Ecto neural progenitor cell (in vitro differentiated cells): ENCODE measurements around the gene RAB22A.

ENCODE experiments used
- DNase-seq: peaks from one replicate; pipeline ENCODE4 v3.0.0-alpha.2; 2018; ENCODE audit warnings: low spot score

Gene RAB22A, protein sequence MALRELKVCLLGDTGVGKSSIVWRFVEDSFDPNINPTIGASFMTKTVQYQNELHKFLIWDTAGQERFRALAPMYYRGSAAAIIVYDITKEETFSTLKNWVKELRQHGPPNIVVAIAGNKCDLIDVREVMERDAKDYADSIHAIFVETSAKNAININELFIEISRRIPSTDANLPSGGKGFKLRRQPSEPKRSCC

DNA sequence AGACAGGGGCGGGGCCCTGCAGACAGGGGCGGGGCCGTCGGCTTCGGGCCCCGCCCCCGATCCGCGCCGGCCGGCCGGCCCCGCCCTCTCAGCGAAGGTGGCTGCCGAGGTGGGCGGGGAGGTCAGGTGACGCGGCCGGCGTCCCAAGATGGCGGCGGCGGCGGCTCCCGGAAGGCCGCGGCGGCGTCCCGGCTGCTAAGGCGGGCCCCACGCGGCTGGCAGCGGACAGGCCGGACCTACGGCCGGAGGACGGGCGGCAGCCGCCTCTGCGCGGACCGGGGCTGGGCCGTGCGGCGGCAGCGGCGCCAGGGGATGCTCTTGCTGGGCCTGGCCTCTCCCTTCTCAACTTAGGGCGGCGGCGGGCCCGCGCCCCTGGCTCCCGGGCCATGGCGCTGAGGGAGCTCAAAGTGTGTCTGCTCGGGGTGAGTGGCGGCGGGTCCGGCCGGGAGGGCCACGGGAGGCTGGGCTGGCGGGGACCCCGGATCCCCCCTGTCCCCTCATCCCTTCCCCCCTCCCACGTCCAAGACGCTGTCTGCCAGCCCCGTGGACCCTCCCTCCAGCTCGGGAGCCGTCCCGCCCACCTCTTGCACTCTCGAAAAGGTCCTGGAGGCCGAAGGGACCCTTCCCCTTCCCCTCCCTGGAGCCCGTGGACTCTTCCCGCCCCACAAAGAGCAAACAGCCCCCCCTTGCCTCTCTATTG lies at the start of gene RAB22A:
Gene RAB22A (plus strand): TSS at position 125 of the 700 bp plus-strand sequence. CDS start 262 bp downstream, at position 387.
- DNase-seq = peak; percentile 90

DNA sequence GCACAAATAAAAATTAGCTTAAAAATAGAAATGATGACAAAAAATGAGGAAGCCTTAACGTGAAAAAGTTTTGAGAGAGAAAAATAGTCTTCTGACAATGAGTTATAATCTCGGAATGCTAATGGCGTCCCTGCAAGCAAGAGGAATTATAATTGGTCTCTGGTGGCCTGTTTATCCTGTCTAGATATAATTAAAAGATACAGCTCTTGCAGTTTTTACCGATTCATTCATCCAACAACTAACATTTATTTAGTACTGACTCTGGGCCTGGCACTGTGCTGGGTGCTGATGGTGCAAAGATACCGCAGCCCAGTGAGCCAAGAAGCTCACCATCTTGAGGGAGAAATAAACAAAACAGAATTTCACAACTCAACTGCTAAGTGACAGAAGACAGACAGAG lies 49.5 kb upstream of the RAB22A start:
- no peak for DNase-seq

DNA sequence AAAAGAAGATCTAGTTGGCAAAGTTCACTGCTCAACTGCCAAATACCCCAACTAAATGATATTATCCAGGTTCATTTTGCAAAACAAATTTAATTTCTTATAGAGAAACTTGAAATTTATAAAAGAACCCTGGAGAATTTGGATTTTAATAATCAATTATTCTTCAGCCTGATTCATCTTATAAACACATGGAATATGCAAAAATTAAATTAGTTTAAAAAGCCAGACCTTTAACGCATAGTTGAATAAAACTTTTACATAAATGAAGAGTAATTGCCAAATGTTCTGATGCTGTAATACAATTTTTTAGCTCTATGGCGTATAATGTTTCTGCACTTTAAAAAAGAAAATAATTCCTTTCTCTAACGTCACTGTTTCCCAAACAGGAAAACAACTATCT lies 47.9 kb upstream of the RAB22A start:
- no peak for DNase-seq

DNA sequence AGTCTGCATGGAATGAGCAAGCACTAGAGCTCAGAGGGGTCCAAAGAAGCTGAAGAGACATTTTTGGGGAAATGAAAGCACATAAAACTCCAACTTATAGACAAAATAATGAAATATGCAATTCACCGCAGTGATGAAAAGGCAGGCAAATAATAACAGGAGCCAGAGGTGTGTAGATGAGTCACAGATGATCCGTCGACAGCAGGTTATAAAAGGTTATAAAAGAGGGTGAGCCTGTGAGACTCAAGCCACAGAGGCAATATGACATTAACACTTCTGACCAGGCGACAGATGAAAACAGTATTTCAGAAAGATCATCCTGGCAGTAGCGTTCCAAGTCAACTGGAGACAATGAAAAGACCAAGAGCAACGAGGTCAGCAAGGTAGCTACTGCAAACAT lies 45.2 kb upstream of the RAB22A start:
- DNase-seq = no peak

DNA sequence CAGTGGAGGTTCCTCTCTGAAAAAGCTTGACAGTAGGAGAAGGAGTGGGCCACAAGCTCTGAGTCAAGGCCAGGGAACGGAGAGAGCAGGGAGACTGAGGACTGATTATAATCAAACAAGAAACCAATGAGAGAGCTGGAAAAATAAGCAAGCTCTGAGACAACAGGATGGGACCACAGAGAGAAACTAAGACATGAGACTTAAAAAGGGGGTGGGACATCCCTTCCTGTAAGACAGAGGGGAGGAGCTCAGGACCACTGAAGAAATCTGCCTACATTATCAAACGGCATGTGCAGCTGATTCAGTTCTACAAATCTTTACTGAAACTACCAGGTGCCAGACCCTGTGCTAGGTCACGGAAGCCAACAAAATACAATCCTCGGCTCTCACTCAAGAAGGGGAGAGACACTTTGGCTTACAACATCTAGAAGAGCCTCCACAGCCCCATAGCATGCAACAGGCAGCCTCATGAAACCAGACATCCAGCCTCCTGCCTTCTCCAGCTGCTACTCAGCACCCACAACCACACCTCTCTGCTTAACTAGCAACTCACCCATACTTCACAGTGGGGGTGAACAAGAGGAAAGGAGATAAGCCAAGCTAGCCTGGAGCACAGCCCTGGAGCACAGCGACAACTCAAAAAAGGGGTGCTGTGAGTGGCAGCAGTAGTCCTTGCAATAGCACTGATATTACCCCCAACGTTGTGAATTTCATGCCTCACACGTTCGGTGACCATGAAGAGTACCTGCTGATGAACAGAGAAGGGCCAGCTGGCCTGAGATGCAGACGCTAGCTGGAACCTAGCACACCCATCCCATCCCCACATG lies 41.9 kb upstream of the RAB22A start:
- no peak for DNase-seq

DNA sequence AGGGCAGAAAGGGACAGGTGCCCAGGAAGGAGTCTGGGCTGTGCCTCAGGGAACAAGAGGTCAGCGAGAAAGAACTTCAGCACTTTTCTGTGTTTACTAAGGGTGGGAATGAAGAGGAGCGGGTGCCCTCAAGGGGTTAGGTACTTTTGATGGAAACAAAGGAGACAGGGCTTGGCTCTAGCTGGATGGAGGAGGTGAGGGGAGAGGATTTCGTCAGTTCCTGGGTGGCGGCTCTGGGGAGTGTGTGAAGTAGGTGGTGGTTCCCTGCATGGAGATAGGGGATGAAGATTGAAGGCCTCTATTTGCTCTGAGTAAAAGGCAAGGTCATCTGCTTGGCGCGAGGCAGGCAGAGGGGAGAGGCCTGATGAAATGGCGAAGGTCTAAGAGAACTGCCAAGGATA lies 41.1 kb upstream of the RAB22A start:
- no peak for DNase-seq

DNA sequence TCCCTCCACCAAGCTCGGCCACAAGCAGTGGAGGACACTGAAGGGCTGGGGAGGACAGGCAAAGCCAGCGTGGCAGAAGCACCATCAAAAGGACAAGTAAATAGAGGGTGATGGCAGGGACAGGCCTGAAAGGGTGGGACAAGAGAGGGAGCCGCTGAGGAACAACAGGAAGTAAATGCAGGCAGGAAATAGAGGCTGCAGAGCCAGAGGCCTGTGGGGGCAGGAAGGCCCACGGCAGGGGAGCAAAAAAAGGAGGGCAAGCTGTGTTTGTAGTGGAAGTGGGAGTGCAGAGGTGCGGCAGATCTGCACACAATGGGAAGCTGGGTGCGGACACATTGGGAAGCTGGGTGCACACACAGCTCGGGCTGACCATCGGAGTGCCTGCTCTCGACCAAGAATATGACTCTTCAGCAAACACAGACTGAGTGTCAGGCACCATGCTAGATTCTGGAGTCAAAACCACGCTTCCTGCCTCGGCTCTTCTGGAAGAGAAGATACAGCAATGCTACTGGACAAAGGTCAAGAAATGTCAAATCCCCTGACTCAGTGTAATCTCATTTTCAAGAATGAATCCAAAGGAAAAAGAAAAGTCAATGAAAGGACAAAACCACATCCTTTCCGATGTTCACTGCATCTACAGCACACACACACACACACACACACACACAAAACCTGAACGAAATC lies 40.4 kb upstream of the RAB22A start:
- DNase-seq = no peak

DNA sequence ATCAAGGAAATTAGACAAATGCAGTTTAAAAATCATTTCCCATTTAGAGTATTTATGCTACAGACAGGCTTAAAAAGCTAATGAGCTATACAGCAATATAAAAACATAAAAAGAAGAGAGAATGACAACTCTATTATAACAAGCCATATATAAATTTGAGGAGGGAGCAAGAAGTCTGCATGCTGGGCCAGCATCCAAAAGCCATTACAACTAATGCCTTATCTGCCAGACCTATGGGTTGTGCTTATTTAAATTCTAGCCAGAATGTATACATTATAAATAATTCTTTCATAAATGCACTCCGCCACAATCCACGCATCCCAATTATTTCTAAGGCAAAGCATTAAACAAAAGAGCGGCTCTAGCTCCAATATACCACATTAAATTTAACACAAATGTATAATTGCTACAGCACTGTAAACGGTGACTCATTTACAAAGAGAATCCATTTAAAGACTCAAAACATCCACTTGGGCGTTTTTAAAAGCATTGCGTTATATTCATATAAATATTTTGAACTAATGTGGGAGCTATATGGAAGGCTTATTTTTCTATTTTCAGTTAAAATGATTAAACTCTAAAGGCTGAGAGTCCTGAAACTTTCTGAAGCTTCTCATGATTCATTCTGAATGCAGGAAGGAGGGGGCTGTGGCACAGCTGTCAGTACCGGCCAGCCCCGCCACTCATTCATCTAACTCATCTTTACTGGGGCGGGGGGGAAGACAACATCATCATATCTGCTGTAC lies 37.7 kb upstream of the RAB22A start:
- no peak for DNase-seq

DNA sequence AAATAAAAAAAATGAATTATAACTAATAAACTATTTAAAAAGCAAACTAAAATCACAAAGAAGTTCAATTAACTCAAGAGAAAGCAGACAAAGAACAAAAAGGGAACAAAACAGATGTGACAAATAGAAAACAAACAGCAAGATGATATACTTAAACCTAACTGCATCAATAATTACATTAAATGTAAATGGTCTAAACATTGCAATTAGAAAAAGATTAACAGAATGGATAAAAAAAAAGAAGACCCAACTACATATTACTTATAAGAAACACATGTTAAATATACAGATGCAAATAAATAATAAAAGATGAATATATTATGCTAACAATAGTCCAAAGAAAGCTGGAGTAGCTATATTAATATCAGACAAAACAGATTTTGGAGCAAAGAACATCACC lies 35.1 kb upstream of the RAB22A start:
- no peak for DNase-seq

DNA sequence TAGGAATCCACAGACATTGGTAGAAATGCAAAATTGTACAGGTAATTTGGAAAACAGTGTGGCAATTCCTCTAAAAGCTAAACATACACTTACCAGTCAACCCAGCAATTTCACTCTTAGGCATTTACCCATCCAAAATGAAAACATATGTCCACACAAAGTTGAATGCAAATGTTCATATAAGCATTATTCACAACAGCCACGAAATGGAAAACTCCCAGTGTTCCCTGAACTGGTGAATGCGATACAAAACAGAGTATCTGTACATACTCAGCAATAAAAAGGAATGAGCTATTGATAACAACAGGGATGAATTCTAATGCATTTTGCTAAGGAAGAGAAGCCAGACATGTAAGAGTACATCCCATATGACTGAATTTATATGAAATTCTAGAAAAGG lies 32.4 kb upstream of the RAB22A start:
- DNase-seq = no peak

DNA sequence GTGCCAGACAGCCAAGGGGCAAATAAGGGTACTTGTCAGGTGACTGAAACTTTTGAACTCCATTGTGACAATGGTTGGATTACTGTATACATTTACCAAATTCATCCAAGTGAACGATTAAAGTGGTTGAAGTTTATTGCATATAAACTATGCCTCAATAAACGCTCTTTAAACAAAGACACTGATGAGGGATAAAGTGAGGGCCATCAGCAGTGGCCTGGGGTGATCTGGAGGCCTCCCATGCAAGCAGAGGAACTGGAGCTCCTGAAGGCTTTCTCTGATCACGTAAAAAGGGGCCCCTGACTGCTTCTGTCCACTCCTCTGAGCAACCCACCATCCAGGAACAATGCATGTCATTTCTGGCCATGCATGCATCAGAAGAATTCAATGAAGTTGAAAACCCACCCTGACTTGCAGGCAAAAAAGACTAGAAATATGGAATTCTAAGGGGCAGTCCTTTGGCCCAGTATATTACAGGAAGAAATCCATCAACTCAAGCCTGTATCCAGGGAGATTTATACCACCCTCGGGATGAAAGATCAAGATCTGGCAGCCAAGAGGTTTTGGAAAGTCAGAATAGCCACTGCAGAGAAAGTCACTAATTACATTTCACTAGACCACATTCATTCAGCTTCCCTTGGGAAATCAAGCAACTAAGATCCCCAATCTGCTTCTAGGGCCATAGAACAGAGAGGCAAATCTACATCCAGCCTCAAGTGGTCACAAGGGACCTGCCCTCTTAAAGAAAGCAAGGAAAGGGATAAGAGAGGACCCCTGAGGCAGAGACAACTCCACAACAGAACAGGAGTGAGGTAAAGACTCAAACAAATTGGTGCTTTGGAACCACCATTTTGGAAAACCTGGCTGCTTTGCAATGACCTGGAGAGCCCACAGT lies 31.7 kb upstream of the RAB22A start:
- no peak for DNase-seq

DNA sequence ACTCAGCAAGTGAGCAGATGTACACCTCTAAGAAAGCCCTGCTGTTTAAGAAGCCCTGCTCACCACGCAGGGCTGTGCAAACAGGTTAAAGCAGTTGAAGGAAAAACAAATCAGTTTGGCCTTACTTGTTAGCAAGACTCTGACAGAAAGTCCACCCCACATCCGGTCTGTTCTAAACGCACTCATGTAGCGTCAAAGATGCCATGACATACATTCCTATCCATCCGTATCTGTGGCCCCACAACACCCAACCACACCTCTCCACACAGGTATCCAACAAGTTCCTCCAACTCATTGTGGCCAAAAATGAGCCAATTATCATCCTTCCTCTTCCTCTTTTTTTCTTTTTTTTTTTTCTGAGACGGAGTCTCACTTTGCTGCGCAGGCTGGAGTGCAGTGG lies 22.8 kb upstream of the RAB22A start:
- no peak for DNase-seq

DNA sequence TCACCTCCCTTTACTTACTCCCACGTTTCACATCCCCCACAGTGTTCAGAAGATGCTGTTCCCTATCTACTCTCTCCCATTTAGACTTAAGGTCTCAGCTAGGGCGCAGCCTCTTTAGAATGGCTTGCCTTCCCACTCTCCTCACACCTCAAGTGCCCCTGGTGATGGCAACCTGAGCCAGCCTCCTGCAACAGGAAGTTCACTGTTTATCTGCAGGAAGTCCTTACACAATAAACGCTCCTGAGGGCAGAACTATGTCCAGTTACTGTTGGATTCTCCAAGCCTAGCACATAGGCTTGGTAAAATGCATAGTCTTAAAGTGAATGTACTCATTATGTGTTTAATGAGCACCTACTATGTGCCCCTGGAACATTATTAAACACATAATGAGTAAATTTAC lies 21.9 kb upstream of the RAB22A start:
- no peak for DNase-seq

DNA sequence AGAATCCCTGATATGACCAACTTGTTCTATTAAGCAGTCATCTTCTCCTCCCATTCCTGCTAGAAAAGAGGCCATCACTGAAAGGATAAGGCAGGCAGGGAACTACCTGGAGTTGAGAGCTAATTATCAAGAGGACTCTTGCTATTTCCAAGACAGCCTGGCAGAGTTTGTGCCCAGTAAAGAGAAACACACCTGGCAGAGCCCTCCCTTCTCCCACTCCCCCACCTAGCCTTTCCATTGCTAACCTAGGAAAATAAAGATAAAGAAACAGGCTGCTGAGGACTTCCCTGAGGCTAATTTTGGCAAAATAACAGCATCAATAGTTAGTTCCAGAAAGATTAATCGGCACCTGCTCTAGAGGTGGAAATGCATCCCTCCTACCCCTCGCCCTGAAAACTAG lies 20.4 kb upstream of the RAB22A start:
- DNase-seq = no peak

DNA sequence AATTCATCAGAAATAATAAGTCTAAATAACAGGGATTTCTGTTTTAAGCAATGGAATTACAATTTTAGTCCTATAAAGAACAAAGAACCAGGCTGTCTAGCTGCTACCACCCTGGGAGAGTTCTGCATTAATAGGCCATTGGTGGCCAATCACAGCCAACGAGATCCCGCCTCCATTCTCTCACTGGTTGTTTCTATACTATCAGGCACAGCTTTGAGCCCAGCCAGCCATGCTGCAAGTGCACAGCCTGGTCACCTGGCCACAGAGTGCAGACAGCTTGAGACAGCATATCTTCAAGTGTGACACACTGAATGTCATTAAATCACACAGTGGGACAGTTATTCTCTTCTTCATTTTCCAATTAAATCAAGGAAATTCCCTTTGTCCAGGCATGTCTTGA lies 16.1 kb upstream of the RAB22A start:
- peak; percentile 74 for DNase-seq

DNA sequence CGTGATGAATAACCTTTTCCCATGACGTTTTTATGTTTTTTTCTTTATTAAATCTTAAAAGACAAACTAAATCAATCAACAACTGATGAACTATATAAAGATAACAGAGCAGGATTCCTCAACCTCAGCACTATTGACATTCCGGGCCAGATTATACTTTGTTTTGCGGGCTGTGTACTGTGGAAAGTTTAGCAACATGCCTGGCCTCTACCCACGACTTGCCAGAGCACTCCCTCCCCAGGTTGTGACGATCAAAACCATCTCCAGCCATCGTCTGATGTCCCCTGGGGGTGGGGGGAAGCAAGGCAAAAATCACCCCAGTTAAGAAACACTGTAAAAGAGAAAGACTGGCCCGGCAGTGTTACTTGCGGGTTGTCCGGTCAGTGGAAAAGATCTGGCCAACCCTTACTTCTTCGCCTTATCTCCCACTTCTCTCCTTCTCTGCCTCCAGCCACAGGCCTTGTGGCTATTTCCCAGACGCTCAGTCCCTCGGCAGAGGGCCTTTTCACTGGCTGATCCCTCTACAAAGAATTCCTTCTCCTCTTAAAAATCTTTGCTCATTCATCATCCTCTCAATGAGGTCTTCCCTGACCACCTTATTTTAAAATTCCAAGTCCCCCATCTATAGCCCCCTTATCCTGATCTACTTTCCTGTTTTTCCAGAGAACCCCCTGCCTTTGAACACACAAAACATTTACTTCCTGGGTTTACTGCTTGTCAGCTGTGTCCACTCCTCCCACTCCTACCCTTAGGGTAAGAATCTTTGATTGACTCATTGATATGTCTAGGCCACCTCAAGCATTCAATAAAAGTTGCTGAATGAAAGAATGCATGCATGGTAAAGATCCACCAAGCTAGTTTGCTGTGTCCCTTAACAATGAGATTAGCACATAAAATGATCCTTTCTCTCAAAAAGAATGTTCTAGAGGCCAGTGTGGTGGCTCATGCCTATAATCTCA lies 14.7 kb upstream of the RAB22A start:
- DNase-seq = no peak

DNA sequence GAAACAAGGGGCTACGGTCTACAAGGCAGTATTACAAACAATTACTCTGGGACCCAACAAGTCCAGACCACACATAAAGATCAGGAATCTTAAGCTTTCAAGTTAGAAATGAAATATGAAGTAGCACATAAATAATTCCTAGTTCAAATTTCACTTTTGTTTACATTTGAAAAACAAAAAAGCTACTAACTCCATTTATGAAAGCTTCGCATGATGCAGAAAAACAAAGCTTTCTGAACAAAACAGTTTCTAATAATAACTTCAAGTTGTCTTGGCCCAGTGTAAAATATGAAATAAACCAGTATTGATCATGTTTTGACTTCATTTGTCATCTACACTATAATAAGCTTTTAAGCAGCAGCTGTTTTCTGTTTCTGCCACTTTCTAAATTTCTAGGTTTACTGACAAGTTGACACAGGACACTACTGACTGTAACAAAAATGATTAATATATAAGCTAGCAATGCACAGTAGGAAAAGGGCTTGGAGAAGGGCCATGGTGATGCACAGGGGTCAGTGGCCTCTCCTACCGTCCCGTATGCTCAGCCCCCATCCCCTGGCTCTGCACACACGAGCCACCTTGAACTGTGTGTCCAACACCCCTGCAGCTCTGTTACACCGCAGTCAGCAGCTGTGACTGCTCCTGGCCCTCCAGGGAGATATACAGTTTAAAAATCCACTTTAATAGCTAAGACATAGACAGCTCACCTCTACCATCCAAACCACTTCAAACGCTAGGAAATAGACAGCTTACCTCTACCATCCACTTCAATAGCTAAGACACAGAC lies 13.3 kb upstream of the RAB22A start:
- DNase-seq = no peak

DNA sequence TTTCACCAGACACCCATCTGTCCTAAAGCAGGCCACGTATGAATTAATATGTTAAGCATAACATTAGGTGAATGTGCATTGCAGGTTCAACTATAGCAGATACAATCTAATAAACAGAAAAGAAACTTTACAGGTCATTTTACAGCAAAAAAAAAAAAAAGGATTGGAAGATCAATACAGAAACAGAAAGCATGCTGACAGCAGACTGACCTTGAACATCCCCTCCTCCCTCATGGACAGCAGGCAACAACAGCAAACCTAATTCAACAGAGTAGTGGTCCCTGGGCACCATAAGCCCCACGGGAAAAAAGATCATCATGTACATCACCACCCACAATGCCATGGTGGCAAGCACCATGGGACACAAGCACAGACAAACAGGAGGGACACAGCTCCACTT lies 12.1 kb upstream of the RAB22A start:
- DNase-seq = no peak

DNA sequence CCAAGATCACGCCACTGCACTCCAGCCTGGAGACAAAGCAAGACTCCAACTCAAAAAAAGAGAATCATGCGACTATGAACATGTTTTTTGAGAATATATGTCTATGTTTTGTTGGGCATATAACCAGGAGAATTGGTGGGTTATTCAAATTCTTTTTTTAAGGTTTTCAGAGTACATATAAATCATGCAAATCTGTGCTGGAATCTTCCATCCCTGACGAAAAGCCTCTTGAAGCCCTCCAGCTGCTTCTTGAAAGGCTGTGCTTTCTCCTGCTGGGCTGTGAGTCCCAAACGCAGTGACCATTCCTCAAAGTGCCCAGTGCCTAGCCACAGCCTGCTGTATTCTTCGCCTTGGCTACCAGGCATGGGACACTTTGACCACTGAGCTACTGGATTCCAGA lies 9.2 kb upstream of the RAB22A start:
- no peak for DNase-seq
